CD4-positive, alpha-beta T cell (primary cell): ENCODE results near the gene PDE9A. TPM values are rescaled to one million over a fixed set of nuclear protein-coding genes. Genes with fewer than 3 reads are reported as not detected.

ENCODE experiments used
- ATAC-seq: fragments of 200-7000 bp; cut with Tn5 transposase; one replicate; pipeline ENCODE4 v1.10.0; 2022; ENCODE audit warnings: mild to moderate bottlenecking; ENCODE audit not compliant: poor library complexity
- CTCF ChIA-PET: fragments of 350-600 bp; sonication (Branson Sonifier 250); formaldehyde crosslinking; loops from one replicate; lab custom pipeline; 2021; ENCODE audit warnings: antibody characterized with exemption, inconsistent platforms; lab: Charles Lee
- POLR2A ChIA-PET: fragments of 350-600 bp; sonication (Branson Sonifier 250); formaldehyde crosslinking; loops from one replicate; lab custom pipeline; 2021; ENCODE audit warnings: antibody characterized with exemption, inconsistent platforms; lab: Charles Lee
- DNase-seq, 14 experiments: peaks; one replicate each; pipeline ENCODE4 v3.0.0-alpha.2; 2013 to 2020; ENCODE audit warnings: mixed read lengths in 2 of 14
- H3K27ac ChIP-seq, 2 donors: one replicate each; pipeline versions ENCODE4 v1.5.1 to v1.7.0; 2013; ENCODE audit warnings: low read length in 2 of 2, low read depth in 1 of 2, mild to moderate bottlenecking in 1 of 2
- H3K27me3 ChIP-seq, 2 experiments: 1 replicate in 1 of 2; 2 replicates in 1 of 2; pipeline versions ENCODE4 v1.6.1 to v1.7.0; 2013; ENCODE audit warnings: low read length in 2 of 2, control low read depth in 1 of 2, mild to moderate bottlenecking in 1 of 2, moderate library complexity in 1 of 2; ENCODE audit not compliant: insufficient read depth in 2 of 2, control insufficient read depth in 1 of 2
- H3K36me3 ChIP-seq: one replicate; pipeline ENCODE4 v1.6.1; 2013; ENCODE audit warnings: low read length, control low read depth; ENCODE audit not compliant: insufficient read depth
- H3K4me1 ChIP-seq: one replicate; pipeline ENCODE4 v1.6.1; 2013; ENCODE audit warnings: low read length, control low read depth; ENCODE audit not compliant: insufficient read depth
- H3K4me3 ChIP-seq: one replicate; pipeline ENCODE4 v1.5.1; 2013; ENCODE audit warnings: mild to moderate bottlenecking, low read length, moderate library complexity
- H3K9me3 ChIP-seq, 2 experiments: 1 replicate in 1 of 2; 2 replicates in 1 of 2; pipeline versions ENCODE4 v1.6.1 to v1.7.0; 2013; ENCODE audit warnings: low read length in 2 of 2, mild to moderate bottlenecking in 2 of 2, control low read depth in 1 of 2, moderate library complexity in 1 of 2; ENCODE audit not compliant: control insufficient read depth in 1 of 2, insufficient read depth in 1 of 2
- H3K27ac Mint-ChIP-seq: one replicate; pipeline ENCODE4 v1.8.0; 2020; ENCODE audit warnings: mixed read lengths
- H3K27me3 Mint-ChIP-seq: one replicate; pipeline ENCODE4 v1.8.0; 2021; ENCODE audit warnings: mixed read lengths
- H3K36me3 Mint-ChIP-seq: one replicate; pipeline ENCODE4 v1.8.0; 2021; ENCODE audit warnings: low read depth, mixed read lengths
- H3K4me1 Mint-ChIP-seq: one replicate; pipeline ENCODE4 v1.8.0; 2021; ENCODE audit warnings: low read depth, mixed read lengths
- H3K4me3 Mint-ChIP-seq: one replicate; pipeline ENCODE4 v1.8.0; 2020; ENCODE audit warnings: mild to moderate bottlenecking, mixed read lengths
- H3K9me3 Mint-ChIP-seq: one replicate; pipeline ENCODE4 v1.8.0; 2020; ENCODE audit warnings: mixed read lengths
- CTCF ChIP-seq: fragments of 200-600 bp; IDR thresholded peaks from one replicate; pipeline ENCODE4 v1.8.0; 2022; ENCODE audit warnings: antibody characterized with exemption, mild to moderate bottlenecking
- intact Hi-C, 2 experiments: fragments of 100-400 bp; cut with DNase I in 1 of 2; cut with micrococcal nuclease in 1 of 2; formaldehyde crosslinking; loops; one replicate each; pipeline versions ENCODE4 v1.15.1 to v1.9.0; 2023 to 2025; cut with DNase I, micrococcal nuclease
- total RNA-seq, 174 experiments: library from RNA in 2 of 174; stranded (reverse) in 2 of 174; gene quantifications; one replicate each; pipeline ENCODE4 v1.2.3 and lab custom pipeline; 2021 to 2026

Gene PDE9A
- total RNA-seq, 2 experiments from 2014 or later, result 12.6 to 13.2 TPM

DNA sequence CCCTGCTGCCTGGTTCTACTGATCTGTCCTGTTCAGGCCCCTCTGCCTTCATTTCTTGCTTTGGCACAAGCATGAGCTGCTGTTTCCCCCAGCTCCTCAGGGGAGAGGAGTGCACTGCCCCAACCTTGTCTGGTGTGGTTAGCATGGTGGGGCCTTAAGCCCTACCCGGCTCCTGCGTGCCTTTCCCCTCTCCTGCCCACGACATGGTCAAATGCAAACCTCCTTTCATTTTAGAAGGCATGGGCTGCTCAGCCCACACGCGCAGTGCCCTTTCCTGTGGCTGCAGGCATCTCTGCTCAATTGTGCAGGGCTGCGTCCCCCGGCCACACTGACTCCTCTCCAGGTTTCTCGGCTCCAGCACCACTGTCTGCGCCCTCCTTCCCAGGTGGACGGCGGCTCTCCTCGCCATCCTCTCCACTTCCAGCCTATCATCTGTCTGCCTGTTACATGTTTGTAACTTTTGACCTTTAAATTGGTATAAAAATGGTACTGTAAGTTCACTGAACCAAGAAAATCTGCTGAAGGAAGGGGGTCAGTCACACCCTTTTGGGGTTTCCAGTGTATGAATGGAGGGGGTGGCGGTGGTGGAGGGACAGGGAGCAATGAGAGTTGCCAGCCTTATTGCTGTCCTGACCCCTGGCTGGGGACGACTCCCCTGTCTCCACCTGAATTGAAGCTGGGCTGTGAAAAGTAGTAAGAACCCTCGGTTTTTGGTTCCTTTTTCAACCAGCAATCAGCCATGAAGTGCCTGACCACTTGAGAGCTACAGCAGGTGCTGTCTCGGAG lies 5.1 kb downstream of the PDE9A start:
- H3K4me1 ChIP-seq, result peaks cover 18% of the 10 kb centered on the region
- Mint-ChIP-seq H3K4me3 (no peak overlapping the region), H3K27ac (peak overlapping the region; percentile 66), H3K4me1 (peaks cover 20% of the 10 kb centered on the region), H3K36me3 (no peaks in the 10 kb centered on the region), H3K9me3 (no peaks in the 10 kb centered on the region), H3K27me3 (no peaks in the 10 kb centered on the region)
- POLR2A ChIA-PET, result interaction anchor here (1.6 kb wide), 1 partner anchor 88 kb away, joined by 3 read pairs; no protein-coding TSS in a partner anchor
- no peak overlapping the region for H3K27ac ChIP-seq
- DNase-seq (no peak), ATAC-seq (no peak)
- H3K4me3 ChIP-seq, result no peak overlapping the region
- H3K36me3 ChIP-seq, result no peaks in the 10 kb centered on the region
- CTCF ChIA-PET, result no interaction called here
- H3K9me3 ChIP-seq, result peaks cover 0 to 6% of the 10 kb centered on the region in 2 experiments
- no peak for TF ChIP-seq CTCF
- H3K27me3 ChIP-seq, result peaks cover 0 to 2% of the 10 kb centered on the region in 2 experiments
- intact Hi-C loops, result loop anchor here in 1 of 2 experiments (5.0 kb wide), 1 partner anchor 89 kb away; no protein-coding TSS in a partner anchor

GRCh38 chr21:42659416-42660117 lies 6.1 kb downstream of the PDE9A start:
- CTCF ChIA-PET, result no interaction called here
- no peak for ATAC-seq

DNA sequence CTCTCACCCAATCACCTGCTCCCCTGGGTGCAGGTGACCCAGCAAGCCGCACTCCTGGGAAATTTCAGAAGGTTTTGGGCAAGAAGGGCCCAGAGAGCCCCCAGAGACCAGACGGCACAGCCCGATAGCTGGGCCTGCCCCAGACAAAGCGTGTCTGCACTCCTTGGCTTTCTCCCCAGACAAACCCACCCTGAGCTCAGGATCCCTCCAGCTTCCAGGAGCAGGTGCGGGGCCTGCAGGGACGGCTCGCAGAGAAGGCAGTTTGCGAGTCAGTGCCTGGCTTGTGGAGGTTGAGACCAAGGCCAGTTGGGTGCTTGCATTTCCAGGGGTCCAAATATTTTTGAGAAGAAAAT lies 6.7 kb downstream of the PDE9A start:
- peaks cover 16% of the 10 kb centered on the region for H3K4me1 Mint-ChIP-seq
- ATAC-seq, result no peak

More at GRCh38 chr21:42659416-42660117, 6.1 kb downstream of the PDE9A start:
- POLR2A ChIA-PET, result no interaction called here
- H3K27me3 Mint-ChIP-seq, result no peaks in the 10 kb centered on the region
- Histone ChIP-seq H3K36me3 (no peaks in the 10 kb centered on the region), H3K27ac (no peak overlapping the region), H3K4me1 (peaks cover 12% of the 10 kb centered on the region), H3K4me3 (no peak overlapping the region), H3K27me3 (peaks cover 0 to 2% of the 10 kb centered on the region in 2 experiments), H3K9me3 (peaks cover 0 to 6% of the 10 kb centered on the region in 2 experiments)
- no peaks in the 10 kb centered on the region for H3K9me3 Mint-ChIP-seq
- H3K27ac Mint-ChIP-seq, result no peak overlapping the region
- TF ChIP-seq CTCF, result no peak
- H3K4me1 Mint-ChIP-seq, result peaks cover 17% of the 10 kb centered on the region
- intact Hi-C loops, result loop anchor here in 1 of 2 experiments (5.0 kb wide), 1 partner anchor 88 kb away; no protein-coding TSS in a partner anchor
- no peak overlapping the region for H3K4me3 Mint-ChIP-seq
- no peaks in the 10 kb centered on the region for H3K36me3 Mint-ChIP-seq
- DNase-seq, result no peak

More for the DNA sequence above, 6.7 kb downstream of the PDE9A start:
- Histone ChIP-seq H3K27ac (no peak overlapping the region), H3K36me3 (no peaks in the 10 kb centered on the region), H3K4me3 (no peak overlapping the region), H3K9me3 (peaks cover 0 to 6% of the 10 kb centered on the region in 2 experiments), H3K4me1 (peaks cover 7% of the 10 kb centered on the region), H3K27me3 (peaks cover 0 to 2% of the 10 kb centered on the region in 2 experiments)
- H3K27ac Mint-ChIP-seq, result no peak overlapping the region
- no peak for DNase-seq
- CTCF ChIA-PET, result no interaction called here
- no peak for TF ChIP-seq CTCF
- no peak overlapping the region for H3K4me3 Mint-ChIP-seq
- H3K27me3 Mint-ChIP-seq, result no peaks in the 10 kb centered on the region
- intact Hi-C loops, result no loop called here
- no peaks in the 10 kb centered on the region for H3K36me3 Mint-ChIP-seq
- no peaks in the 10 kb centered on the region for H3K9me3 Mint-ChIP-seq
- POLR2A ChIA-PET, result no interaction called here
